Superior temporal gyrus (tissue), 1 donor: ENCODE measurements around the gene AHNAK2.
"Not testable (repeated sequence)": the region's sequence is repeated elsewhere in the genome, so short reads cannot be mapped to it uniquely, and the experiment has no call there.

Experiments used
- DNase-seq: peaks from one replicate; pipeline ENCODE4 v3.0.0-alpha.2; 2016; ENCODE audit errors: extremely low spot score

The AHNAK2 gene

GRCh38 chr14:104977681-104978653 is at the start of gene AHNAK2:
Gene AHNAK2 (minus strand): TSS chr14:104978374. CDS start chr14:104978237, 137 bp downstream.
- DNase-seq, result peak; percentile 29

- not testable (repeated sequence) for DNase-seq
These were observed 49.5 kb upstream of the AHNAK2 start for GRCh38 chr14:105027718-105028117.

GRCh38 chr14:105026802-105027563 is 48.8 kb upstream of the AHNAK2 start:
- DNase-seq, result no peak

- no peak for DNase-seq
These were observed 48.0 kb upstream of the AHNAK2 start for GRCh38 chr14:105026033-105026785.

GRCh38 chr14:105025429-105025828 is 47.3 kb upstream of the AHNAK2 start:
- no peak for DNase-seq

GRCh38 chr14:105023791-105024480 is 45.8 kb upstream of the AHNAK2 start:
- no peak for DNase-seq

- DNase-seq, result no peak
These were observed 45.0 kb upstream of the AHNAK2 start for GRCh38 chr14:105023144-105023543.

GRCh38 chr14:105022276-105022670 is 44.1 kb upstream of the AHNAK2 start:
- no peak for DNase-seq

- no peak for DNase-seq
These were observed 43.6 kb upstream of the AHNAK2 start for GRCh38 chr14:105021656-105022275.

- peak; percentile 96 for DNase-seq
These were observed 42.9 kb upstream of the AHNAK2 start, which contains the start of gene CDCA4 for GRCh38 chr14:105020815-105021655. Gene CDCA4 (minus strand): TSS chr14:105021083. CDS start chr14:105011929, 9,154 bp downstream.

GRCh38 chr14:105019861-105020814 is 42.0 kb upstream of the AHNAK2 start:
- no peak for DNase-seq

- no peak for DNase-seq
These were observed 40.2 kb upstream of the AHNAK2 start for GRCh38 chr14:105018414-105018813.

- DNase-seq, result no peak
These were observed 37.7 kb upstream of the AHNAK2 start for GRCh38 chr14:105015905-105016304.

- DNase-seq, result no peak
These were observed 37.1 kb upstream of the AHNAK2 start for GRCh38 chr14:105015242-105015641.

GRCh38 chr14:105014631-105015030 is 36.5 kb upstream of the AHNAK2 start:
- no peak for DNase-seq

- DNase-seq, result no peak
These were observed 35.9 kb upstream of the AHNAK2 start for GRCh38 chr14:105014032-105014431.

GRCh38 chr14:105013150-105013785 is 35.1 kb upstream of the AHNAK2 start:
- DNase-seq, result peak; percentile 19
